NCI-H2227 (cell line): Measurements from ENCODE around the gene CKAP2.
A peak's percentile ranks its signal among the peaks of the same experiment; 100 is the strongest.
"Not testable (repeated sequence)": the region's sequence is repeated elsewhere in the genome, so short reads cannot be mapped to it uniquely, and the experiment has no call there.

Experiments used
- DNase-seq: peaks from one replicate; lab custom pipeline; 2025; ENCODE audit not compliant: unreplicated experiment; lab: John Stamatoyannopoulos, UW

CKAP2 gene

DNA sequence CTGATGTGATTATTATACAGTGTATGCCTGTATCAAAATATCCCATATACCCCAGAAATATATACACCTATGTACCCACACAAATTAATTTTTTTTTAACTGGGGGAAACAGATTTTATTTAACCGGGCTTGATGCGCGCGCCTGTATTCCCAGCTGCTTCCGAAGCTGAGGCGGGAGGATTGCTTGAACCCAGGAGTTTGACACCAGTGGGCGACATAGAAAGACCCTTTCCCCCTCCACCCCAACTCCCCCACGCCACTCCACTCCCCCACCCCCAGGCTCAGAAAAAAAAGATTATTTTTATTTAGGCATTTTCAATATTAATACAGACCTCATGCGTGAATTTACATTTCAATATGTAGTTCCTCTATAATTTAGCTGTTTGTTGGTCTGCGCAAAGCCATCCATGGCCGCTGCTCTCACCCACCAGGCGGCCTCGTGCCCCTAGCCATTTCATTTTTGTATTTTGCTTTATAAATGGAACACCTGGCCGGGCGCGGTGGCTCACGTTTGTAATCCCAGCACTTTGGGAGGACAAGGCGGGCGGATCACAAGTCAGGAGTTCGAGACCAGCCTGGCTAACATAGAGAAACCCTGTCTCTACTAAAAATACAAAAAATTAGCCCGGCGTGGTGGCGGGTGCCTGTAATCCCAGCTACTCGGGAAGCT is 4.0 kb upstream of the CKAP2 start:
- DNase-seq: no peak

DNA sequence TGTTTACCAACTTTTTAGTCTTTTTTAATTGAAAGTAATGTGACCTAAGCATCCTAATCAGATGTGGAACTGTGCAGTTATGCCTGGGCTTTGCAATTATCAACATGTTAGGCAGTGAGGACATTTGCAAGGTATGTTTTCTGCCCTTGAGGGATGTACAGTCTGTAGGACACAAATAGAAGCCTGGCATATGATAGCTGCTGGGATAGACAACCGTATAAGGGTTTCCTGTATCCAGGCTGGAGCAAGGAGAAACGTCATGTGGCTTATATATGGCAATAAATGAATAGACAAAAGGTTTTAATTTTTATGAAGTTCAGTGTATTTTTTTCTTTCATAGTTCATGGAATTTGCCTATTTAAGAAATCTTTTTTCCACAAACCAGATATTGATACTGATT is 2.8 kb upstream of the CKAP2 start:
- no peak for DNase-seq

DNA sequence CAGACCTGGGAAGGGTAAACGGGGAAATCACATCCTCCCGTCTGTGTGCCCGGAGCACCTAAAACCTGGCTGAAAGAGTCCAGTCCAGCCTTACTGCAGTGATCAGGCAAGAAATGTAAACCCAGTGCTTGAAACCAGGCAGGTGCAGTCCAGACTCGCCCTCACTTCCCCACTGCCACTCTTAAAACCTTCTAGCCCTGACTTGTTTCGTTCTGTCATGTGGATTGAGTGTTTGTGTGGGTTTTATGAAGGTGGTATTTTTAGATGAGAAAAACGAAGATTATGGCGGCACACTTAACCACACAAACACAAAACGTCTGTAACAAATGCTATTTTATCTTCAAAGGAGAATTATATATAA is 839 bp upstream of the CKAP2 start:
- peak; percentile 6 for DNase-seq

DNA sequence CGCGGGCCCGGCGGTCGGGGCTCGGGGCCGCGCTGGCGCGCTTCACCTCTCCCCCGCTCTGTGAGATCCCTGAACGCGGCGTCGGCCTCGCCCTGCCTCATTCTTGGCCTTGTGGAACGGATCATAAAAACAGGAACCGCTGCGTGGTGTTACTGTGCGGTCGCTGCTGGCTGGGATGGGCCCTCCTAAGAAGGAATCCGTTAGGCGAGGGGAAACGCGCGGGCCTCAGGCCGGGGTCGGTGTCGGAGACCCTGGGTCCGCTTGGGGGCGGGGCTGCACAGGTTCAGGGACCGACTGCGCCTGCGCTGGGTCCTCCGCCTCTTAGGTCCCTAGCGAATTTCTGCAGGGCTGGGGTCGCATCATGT is 381 bp downstream of the CKAP2 start:
- DNase-seq: peak; percentile 82

DNA sequence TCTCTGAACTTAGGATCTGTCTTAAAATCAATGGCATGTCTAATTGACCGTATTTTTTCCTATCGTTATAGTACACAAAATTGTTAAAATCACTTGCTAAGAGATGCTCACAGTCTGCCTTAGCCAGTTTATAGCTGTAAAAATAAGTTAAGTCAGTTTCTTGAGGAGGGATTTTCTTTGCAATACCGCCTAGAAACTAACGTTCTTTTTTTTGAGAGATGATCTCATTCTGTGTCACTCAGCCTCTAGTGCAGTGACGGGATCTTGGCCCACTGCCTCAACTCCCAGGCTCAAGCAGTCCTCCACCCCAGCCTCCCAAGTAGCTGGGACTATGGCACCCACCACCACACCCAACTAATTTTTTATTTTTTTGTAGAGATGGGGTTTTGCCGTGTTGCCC is 4.4 kb downstream of the CKAP2 start:
- no peak for DNase-seq

DNA sequence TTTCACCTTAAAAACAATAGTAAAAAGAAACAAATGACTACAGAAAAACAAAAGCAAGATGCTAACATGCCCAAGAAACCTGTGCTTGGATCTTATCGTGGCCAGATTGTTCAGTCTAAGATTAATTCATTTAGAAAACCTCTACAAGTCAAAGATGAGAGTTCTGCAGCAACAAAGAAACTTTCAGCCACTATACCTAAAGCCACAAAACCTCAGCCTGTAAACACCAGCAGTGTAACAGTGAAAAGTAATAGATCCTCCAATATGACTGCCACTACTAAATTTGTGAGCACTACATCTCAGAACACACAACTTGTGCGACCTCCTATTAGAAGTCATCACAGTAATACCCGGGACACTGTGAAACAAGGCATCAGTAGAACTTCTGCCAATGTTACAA is 6.0 kb downstream of the CKAP2 start:
- no peak for DNase-seq

DNA sequence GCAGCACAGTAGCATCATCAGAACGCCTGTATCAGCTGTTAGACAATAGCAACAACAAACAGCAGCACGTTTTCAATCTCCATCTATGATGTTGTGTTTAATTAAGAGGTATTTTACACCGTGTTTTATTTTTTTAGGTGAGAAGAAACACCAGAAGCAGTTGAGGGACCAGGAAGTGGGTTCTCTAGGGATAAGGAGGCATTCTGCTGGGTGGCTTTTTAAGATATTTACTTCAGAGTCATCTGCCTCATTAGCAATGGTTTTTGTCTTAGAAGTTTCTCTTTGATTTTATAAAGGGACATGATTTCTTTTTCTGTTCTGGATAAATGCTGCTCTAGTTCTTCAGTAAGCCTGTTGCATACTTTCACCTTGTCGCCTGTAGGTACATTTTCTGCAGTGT is 8.2 kb downstream of the CKAP2 start:
- no peak for DNase-seq

DNA sequence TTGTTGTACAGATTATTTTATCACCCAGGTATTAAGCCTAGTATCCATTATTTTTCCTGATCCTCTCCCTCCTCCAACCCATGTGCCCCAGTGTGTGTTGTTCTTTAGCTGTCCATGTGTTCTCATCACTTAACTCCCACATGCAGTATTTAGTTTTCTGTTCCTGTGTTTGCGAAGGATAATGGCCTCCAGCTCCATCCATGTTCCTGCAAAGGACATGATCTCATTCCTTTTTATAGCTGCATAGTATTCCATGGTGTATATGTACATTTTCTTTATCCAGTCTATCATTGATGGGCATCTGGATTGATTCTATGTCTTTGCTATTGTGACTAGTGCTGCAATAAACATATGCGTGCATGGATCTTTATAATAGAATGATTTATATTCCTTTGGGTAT is 13.2 kb downstream of the CKAP2 start:
- not testable (repeated sequence) for DNase-seq

DNA sequence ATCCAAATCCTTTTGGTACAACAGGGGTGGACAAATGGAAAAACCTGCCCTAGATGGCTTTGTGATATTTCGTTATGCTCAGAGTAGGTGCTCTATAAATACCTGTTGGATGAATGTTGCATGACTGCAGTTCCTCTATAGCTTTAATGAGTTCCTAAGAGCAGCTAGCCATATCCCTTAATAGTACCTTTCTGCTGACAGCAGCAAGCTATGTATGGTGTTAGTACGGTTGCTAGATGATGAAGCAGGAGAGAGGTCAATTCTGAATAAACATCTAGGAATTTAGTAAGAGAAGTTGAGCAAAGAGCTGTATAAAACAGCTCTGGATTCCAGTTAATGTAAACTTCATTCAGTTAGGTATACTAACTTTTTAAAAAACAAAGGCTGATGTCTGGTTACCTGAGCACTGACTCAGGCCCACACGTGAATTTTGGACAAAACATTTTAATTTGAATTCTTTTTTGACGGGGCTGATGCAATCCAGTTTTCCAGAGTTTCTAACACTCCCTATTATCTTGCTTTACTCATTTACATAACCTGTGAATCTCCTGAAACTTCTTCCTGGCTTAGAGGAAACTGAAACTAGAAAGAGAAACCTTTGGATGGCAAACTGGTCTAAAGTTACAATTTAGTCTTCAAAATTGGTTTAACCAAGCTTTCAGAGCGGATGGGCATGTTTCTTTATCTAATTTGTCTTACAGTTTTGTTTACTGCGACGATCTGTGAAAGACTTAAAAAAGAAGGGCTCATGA is 25.6 kb downstream of the CKAP2 start:
- DNase-seq: not testable (repeated sequence)

DNA sequence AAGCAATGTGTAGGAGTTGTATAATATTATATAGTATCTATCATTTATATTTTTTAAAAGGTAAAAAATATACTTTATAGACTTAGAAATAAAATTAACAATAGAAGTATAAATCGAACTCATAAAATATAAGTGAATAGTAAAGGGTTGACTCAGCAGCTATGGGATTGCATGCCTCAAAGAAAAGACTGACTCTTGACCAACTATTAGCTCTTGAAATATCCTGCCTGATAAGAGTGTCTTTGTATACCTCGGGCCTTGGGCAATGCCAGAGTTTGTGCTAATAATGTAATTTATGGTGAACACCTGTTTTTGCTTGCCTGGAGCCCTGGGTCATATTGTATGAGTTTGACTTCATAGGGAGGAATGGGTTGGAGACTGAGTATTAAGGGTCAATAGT is 31.8 kb downstream of the CKAP2 start:
- DNase-seq: not testable (repeated sequence)

DNA sequence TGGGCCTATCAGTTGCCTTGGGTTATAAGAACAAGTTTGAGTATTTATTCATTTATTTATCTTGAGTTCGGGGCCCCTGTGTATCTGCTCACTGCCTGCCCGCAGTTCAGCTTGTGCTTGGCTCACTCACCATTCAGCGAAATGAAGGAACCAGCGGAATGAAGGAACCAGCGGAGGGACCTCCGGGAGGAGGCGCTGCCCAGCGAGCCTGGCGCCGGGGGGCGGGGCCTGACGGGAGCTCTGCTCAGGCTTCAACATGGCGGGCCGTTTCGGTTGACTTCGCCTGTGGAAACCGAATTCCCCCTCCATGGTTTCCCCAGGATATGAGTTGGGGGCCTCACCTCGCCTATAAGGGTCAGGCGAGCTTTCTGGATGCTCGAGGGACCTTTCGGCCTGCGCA is 33.5 kb downstream of the CKAP2 start:
- DNase-seq: not testable (repeated sequence)

DNA sequence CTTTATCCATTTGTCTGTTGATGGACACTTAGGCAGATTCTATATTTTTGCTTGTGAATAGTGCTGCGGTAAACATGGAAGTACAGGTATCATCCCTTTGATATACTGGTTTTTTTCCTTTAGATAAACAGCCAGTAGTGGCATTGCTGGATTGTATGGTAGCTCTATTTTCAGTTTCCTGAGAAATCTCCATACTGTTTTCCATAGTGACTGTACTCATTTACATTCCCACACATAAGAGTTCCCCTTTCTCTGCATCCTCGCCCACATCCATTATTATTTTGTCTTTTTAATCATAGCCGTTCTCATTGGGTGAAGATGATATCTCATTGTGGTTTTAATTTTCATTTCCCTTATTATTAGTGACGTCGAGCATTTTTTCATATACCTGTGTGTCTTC is 35.7 kb downstream of the CKAP2 start:
- DNase-seq: not testable (repeated sequence)

DNA sequence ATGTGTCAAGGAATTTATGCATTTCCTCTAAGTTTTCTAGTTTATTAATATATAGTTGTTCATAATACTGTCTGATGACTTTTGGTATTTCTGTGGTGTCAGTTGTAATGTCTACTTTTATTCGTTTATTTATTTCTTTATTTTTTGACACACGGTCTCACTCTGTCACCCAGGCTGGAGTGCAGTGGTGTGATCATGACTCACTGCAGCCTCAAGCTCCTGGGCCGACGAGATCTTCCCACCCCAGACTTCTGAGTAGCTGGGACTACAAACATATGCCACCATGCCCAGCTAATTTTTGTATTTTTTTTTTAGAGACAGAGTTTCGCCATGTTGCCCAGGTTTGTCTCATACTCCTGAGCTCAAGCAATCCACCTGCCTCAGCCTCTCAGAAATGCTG is 39.0 kb downstream of the CKAP2 start:
- DNase-seq: not testable (repeated sequence)

DNA sequence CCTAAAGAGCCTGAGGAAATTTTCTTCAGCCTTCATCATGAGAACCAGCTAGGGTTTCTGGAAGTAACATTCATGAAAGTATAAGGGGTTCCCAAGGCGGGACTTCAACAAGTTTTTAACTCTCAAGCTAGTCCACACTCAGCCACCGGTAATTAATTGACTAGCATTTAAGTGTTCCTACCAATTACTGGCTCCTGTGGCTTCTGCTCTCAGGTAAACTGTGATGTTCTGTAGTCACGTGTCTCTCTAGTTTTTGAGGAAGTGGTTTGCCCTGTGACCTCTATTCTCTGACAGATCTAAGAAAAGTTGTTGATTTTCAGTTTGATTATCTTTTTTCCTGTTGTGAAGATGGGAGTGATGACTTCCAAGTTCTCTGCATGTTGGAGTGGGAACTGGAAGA is 42.7 kb downstream of the CKAP2 start:
- DNase-seq: not testable (repeated sequence)

DNA sequence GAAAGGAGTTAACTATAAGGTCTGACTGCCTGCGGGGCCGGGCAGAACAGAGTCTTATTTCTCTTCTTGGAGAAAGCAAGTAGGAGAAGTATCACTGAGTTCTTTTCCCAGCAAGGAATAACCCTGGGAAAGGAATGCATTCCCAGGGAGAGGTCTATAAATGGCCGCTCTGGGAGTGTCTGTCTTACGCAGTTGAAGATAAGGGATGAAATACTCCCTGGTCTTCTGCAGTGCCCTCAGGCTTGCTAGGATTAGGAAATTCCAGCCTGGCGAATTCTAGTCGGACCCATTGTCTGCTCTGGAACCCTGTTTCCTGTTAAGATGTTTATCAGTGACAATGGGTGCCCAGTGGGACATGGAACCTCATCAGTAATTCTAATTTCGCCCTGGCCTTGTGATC is 47.0 kb downstream of the CKAP2 start:
- not testable (repeated sequence) for DNase-seq

DNA sequence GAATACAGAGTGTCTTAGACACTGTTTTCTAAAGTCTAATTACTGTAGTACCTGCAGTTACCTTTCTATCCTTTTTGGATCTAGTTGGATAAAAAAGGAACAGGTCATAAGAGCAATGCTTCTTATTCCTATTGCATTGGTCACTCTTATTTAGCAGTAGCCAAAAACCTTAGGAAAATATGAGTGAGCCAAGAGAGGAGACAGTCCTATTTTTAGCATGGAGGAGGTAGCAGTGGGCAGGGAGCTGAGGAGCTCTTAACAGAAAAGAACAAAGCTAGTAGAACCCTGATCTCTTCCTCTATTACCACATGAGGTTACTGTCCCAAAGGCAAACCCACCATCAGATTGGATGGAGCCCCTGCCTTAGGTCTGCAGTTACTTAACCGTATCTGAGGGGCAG is 50.6 kb downstream of the CKAP2 start:
- DNase-seq: not testable (repeated sequence)

DNA sequence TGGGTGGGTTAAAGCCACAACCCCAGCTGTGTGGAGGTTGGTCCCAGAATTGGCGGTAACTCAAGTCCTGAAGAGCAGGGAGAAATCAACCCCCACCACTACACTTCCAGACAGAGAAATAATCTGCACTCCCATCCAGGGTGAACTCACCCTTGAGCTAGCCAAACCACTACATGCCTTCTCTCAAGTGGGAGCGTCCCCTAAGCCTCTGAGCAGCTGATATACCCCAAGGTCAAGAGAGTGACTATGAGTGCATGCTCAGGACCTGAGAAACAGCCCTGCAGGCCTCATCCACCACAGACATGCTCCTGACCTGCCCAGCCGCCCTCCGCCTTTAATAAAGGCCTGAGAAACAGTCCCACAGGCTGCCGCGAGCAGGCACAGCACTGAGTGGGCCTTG is 54.3 kb downstream of the CKAP2 start:
- DNase-seq: not testable (repeated sequence)

DNA sequence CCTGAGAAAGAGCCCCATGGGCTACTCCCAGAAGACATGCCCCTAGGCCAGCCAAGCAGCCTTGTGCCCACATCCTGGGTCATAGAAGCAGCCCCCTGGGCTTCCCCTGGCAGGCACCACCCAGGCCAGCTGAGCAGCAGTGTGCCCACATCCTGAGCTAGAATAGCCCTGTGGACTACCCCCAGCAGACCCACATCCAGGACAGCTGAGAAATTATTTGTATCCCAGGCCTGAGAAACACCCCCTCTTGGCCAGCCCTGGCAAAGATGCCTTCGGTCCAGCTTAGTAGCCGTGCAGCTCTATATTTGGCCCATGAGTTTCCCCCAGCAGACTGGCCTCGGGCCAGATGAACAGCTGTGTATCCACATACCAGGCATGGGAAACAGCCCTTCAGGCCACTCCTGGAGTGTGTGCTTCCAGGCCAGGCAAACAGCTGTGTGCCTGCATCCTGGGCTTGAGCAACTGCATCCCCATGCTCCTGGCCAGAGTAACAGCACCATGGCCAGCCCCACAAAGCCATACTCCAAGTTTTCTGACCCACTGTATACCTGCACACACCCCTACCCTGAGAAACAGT is 55.0 kb downstream of the CKAP2 start:
- not testable (repeated sequence) for DNase-seq

DNA sequence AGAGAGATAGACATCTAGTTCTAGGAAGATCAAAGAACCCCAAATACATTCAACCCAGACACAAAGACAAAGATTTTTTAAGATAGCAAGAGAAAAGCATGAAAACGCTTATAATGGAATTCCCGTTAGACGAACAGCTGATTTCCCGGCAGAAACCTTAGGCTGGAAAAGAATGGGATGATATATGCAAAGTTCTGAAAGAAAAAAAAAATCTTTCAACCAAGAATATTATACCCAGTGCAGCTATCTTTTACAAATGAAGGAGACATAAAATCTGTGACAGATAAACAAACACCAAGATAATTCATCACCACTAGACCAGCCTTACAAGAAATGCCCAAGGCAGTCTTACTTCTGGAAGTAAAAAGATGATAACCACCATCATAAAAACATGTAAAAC is 56.3 kb downstream of the CKAP2 start:
- DNase-seq: not testable (repeated sequence)

DNA sequence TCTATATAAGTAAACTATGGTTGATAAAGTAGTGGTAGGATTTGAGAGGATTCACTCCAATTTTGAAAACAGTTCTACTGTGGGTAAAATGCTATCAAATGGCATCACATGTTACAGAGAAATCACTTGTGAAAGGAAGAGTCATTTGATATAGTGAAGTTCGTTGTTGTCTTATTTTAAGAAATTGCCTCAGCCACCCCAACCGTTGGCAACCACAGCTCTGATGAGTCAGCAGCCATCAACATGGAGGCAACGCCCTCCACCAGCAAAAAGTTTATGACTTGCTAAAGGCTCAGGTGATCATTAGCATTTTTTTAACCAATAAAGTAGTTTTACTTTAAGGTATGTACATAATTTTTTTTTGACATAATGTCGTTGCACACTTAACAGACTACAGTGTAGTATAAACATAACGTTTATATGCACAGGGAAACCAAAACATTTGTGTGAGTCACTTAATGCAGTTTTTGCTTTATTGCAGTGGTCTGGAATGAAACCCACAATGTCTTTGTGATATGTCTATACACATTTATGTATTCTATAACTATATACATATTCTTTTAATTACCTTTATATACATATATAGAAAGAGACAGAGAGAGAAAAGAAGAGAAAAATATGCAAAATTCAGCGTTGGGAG is 58.8 kb downstream of the CKAP2 start:
- DNase-seq: not testable (repeated sequence)

DNA sequence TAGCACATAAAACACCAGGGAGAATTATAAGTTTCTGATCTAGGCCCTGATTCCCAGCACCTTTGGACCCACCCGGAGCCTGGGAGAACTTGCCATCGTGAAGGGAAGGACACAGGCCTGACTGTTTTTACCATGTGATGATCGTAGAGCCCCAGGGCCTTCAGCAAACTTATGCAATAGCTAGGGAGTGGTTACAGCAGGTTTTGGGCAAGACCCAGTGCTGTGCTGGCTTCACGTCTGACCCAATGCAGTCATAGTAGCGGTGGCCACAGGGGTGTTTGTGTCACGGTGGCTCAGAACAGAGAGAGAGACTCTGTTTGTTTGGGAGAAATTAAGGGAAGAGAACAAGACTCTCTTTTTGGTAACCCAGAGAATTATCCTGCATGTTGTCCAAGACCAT is 68.0 kb downstream of the CKAP2 start:
- not testable (repeated sequence) for DNase-seq
